Measurements from ENCODE around the gene SLC44A1. TPM values are rescaled to one million over a fixed set of nuclear protein-coding genes. Genes with fewer than 3 reads are reported as not detected.
A peak's percentile ranks its signal among the peaks of the same experiment; 100 is the strongest.
"Not testable (repeated sequence)": the region's sequence is repeated elsewhere in the genome, so short reads cannot be mapped to it uniquely, and the experiment has no call there.

SLC44A1 gene
- polyA plus RNA-seq, 3 donors = 45.3 to 51.0 (median 46.1) TPM

DNA sequence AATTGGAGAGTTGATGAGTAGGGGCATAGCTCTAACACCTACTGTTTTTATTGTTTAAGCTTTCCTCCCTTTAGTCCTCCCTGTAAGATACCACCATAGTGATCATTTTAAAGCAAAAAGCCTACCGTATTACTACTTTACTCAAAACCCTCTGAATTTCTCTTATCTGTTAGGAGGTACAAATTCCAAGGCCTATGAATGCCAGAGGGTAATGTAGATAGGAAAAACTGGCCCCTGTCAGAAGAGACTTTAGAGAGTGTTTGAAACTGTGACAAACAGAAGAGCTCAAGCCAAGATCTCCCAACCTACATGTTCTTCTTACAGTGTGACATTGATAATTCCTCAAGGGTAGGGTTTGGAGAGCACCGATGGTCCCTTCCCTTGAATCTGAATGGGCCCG lies 7.2 kb upstream of the SLC44A1 start:
- DNase-seq = no peak

DNA sequence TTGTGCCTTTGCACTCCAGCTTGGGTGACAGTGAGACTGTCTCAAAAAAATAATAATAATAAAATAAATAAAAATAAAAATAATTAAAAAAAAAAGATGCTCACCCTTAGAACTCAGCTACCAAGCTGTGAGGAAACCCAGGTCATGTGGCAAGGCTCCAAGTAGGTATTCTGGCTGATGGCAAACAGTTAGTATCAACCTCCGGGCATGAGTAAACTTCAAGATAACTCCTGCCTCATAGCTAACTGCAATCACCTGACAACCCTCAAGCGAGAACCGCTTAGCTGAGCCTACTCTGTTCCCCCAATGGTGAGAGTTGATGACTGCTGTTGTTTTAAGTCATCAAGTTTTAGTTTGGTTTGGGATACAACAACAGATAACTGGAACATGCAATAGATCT lies 6.1 kb upstream of the SLC44A1 start:
- DNase-seq = no peak

DNA sequence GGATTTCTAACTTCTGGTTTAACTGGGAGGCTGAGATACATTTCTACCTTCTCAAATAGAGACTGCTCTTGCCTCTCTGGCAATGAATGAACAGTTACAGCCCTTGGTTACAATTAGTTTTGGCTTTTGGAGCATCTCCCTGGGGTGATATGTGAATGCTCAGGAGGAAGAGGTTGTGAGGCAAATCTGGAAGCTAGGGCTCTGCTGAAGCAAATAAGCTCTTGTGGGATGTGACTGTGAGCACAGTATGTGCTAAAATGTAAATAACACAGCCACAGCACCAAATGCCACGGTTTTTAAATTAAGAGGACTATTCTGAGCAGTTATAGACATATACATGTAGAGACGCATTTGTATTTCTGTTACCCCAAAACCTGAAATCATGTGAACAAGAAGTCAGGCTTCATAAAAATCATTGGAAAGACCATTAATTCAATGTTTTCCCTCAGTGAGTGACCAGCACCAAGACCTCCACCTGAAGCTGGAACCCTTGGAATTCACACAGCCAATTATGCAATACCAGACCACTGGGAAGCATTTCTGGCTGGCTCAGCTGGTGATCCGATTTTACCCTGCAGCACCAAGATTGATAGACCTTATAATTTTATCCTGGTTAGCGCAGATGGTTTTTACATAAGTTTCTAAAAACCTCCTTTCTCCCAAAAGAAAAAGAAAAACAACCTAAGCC lies 3.0 kb upstream of the SLC44A1 start:
- DNase-seq = no peak

- DNase-seq = no peak
Observed at GRCh38 chr9:105242062-105242461, 2.4 kb upstream of the SLC44A1 start.

DNA sequence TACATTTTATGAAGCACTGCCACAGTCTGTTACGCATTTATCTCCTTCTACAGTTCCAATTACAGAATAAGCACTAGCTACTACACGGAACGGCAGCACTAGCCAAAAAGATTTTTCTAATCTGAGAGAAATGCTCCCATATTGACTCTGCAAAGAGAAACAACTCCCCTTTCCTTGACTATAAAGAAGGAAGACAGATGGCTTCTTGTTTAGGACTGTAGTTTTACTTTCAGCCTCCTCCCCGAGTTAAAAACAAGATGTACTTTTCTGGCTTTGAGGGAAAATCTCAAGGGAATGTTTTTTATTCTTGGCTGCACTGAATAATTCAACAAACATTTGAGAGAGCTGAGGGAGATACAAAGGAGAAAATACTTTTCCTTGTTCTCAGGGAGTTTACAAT lies 1.9 kb upstream of the SLC44A1 start:
- no peak for DNase-seq

DNA sequence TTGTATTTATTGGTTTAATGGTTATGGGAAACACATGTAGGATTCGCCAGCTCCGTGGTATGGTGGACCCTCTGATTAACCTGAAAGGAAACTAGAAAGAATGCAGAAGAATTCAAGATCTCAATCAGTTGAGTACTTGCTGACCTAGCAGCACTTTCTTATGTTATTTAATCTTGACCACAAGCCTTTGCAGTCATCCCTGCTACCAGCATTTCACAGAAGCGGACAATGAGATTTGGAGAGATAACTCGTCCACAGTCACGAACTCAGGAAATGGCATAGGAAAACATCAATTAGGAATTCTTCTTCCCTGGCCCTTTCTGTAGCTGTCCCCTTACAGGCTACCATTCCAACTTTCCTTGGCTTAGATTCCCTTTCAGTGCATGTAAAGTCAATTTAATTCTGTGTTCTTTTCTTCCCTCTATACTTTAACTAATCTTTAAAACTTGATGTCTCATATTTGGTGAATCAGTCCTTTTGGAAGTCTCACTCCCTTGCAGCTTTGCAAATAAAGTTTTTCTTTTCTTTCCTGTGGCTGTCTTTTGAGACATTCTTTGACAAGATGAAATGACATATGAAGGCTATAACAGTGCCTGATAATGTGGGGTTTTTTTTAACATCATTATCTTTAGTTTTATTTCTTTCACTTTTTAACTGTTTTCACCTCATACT lies 1.3 kb upstream of the SLC44A1 start:
- no peak for DNase-seq

GRCh38 chr9:105244734-105245028 lies 230 bp downstream of the SLC44A1 start:
- DNase-seq = no peak

GRCh38 chr9:105245029-105245890 lies 809 bp downstream of the SLC44A1 start:
- peak; percentile 48 for DNase-seq

DNA sequence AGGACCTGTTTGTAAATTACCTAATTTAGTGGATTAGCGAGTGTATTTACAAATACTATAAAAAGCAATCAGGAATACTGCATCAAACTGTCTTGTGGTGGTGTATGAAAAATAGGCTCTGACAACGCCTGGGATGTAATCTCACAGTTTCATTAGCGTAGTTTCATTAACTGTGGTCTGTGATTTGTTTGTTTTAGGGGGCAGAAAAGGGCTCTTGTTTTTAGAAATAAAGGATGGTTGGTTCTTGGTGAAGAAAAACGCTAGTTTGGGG lies 1.4 kb downstream of the SLC44A1 start:
- no peak for DNase-seq

DNA sequence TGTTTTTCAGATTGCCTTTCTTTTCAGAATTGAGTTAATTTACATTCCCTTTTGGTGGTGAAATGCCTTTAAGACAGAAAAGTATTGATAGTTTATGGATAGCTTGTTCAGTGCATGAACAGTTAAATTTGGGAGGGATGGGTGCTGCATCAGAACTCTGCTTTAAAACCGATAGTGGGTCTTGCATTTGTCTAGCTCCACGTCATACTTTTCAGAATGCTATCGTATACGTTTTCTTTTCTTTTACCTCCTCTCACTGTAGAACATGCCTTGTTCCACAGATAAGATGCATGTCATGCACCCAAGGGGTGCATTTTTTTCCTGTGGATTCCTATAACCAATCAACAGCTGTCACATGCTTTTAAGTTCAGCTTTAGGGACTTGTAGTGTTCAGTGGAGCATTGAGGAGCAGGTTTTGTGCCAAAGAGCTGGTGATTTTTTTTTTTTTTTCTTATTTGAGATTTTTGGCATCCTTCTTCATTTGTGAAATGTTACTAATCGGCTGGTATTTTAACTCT lies 2.3 kb downstream of the SLC44A1 start:
- DNase-seq = no peak

DNA sequence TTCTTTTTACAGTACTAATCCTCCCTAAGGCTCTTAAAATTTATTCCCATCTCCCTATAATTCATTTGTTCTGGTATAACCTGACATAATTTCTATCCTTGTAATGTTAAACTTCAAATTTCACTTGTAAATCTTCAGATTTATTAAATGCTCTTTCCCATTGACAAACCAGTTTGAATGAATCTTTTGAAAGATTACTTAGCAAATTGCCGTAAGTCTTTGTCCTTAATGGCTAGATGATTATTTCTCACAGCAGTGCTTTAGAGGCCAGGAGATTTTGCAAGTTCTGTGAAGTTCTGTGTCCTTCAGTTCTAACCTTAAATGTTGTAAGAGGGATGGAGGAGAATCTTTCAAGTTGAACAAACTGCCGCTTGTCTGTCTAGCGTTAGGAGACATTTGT lies 4.2 kb downstream of the SLC44A1 start:
- no peak for DNase-seq

DNA sequence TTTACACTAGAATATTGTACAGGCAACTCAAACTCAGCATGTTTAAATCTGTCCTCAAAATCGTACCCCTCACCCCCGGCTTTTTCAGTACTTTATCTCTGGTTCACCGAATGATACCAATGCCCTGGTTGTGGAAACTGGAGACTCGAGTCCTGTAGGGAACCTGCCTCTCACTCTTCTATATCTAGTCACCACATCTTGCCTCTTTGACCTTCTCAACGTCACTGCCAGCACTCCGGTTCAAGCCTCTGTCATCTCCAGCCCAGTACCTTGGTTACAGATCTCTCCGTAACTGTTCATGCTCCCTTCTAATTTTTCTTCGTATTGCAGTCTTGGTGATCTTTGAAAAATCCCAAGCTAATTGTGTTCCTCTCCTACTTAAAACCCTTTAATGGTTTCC lies 6.7 kb downstream of the SLC44A1 start:
- DNase-seq = no peak

DNA sequence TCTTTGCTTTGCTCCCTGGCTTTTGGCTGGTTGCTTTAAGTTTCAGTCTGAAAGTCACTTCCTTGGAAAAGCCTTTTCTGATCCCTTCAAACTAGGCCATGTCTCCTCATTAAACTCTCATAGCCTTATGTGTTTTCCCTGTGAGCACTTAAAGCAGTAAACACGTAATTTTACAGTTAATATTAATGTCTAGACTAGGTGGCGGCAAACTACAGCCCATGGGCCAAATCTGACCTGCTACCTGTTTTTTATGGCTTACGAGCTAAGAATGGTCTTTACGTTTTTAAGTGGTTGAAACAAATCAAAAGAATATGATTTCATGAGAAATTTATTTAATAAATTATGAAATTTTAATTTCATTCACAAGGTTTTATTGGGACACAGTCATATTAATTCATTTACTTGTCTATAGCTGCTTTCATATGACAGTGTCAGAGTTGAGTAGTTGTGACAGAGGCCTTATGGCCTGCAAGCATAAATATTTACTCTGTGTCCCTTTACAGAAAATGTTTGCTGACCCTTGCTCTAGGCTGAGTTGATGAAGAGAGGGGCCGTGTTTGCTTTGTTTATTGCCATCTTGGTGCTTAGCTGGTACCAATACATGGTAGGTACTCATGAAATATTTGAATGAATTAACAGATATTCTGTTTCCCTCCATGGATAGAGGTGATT lies 7.4 kb downstream of the SLC44A1 start:
- DNase-seq = no peak

DNA sequence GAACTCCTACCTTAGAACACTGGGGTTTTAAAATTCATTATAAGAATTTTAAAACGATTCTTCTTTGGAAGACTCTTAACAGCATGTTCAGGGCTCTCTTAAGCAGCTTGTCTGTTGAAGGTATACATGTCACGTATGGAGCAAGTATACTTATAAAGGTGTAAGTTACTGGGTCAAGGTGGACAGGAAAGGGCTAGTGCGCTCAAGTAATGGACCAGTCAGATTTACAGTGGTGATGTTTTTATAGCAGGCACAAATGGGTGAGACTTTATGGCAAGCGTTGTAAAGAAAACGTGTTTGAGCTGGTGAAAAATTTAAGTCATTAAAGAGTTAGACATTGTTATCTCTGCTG lies 7.9 kb downstream of the SLC44A1 start:
- DNase-seq = no peak

DNA sequence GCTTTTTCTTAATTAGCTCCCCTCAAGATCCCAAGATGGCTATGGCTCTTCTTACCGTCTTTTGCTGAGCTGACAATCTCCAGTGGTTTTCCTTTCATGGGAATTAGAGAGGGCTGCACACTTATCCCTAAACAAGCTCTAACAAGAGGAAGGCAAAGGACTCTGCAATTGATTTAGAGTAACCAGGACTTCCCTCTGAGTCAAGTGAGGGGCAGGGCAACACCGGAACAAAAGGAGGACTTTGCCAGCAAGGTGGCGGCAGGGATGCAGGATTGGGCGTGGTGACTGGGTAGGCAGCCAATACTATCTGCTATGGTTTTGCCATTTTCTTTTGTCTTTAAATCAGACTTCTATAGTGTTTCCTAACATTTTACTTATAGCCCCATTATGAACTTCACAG lies 9.8 kb downstream of the SLC44A1 start:
- no peak for DNase-seq

DNA sequence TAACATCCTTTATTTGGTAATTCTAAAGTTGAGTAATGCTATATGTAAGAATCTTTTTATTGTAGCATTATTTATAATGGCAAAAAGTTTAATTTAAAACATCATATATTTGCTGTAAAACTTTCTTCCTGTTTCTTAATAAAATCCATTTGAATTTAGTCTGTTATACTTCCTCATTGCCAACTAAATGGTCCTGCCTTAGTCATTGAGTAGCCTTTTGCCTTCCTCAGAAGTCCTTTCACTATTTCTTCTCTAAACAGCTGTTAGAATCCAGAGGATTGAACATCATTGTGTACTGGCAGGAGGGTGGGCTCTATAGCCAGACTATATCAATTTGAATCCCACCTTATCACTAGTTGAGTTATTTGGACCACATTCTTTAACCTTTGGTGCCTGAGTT lies 11.0 kb downstream of the SLC44A1 start:
- no peak for DNase-seq

DNA sequence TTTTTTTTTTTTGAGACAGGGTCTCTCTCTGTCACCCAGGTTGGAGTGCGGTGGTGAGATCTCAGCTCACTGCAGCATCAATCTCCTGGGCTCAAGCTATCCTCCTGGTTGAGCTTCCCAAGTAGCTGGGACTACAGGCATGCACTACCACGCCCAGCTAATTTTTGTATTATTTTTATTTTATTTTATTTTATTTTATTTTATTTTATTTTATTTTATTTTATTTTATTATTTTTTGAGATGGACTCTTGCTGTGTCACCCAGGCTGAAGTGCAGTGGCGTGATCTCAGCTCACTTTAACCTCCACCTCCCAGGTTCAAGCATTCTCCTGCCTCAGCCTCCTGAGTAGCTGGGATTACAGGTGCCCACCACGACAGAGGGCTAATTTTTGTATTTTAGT lies 12.1 kb downstream of the SLC44A1 start:
- DNase-seq = not testable (repeated sequence)

GRCh38 chr9:105257809-105258208 lies 13.4 kb downstream of the SLC44A1 start:
- no peak for DNase-seq

DNA sequence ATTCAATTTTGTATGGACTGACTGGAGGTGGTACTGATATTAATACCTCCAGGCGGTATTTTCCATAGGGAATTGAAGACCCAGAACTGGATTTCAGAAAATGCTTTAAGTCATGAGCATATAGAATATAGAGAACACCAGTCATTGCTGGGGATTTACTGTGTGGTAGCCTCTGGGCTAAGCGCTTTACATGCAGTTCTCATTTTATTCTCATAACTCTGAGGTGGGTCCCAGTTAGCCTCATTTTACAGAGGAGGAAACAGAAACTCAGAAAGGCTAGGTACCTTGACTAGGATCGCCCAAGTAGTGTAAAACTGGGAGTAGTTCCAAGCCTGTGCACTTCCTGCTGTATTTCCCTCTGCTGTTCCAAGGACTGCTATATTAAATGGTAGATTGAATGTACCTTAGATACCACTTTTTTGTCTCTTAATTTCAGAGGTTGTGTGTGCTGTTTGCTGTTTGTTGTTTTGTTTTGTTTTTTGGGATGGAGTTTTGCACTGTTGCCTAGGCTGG lies 13.8 kb downstream of the SLC44A1 start:
- no peak for DNase-seq

DNA sequence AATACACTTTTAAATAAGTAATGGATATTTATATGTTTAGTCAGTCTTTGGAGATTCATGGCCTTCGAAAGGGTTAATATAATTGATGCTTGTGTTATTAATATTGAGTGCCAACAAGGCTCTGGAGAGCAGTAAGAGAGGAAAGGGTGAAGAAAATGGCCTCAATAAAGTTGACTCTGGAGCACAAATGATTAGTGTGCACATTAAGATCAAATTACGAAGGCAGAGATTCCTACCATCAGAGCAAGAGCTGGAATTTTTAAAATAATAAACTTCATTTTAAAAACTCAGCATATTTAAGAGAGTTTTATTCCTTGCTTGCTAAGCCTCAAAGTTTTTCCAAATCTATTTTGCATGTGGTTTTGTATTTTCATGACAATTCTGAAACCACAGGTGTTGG lies 14.8 kb downstream of the SLC44A1 start:
- DNase-seq = no peak

DNA sequence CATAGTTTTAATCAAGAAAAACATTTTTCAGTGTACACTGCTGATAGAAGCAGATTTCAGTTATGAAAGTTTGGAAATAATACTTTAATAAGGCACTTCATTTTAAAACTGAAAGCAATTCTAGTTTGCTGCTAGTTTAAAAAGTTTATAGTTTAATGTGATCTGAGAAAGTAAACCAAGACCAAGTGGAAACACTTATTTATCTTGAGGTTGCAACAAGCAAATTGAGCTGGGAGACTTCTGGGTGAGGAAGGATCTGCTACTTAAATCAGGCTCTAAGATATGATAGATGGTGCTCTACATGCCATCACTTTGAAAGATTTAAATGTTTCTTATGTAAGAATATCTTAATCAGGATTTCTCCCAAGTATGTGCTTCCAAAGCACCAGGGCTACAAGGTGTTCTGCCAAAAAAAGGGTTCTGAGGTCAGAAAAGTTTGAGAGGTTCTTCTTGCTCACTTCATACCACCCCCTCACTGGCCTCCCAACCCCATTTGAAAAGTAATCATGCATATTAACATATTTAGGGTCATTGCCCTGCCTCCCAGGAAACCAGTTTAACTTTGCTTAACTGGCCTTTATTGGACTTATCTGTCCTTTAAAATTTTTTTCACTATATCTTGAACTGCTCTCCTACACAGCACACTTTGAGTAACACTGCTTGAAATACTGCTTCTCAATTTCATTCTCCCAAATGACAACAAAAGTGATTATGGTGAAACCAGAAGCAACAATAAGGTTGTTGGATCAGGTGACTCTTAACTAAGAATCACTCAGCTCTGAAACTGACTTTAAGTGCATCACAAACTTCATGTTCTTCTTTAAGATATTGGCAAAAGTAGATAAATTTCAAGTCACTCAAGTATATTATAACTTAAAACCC lies 15.5 kb downstream of the SLC44A1 start:
- no peak for DNase-seq

- DNase-seq = no peak
Observed at GRCh38 chr9:105262497-105262896, 18.0 kb downstream of the SLC44A1 start.

Measured in renal pelvis (tissue), 4 donors.